Urinary bladder (tissue), 4 donors: Measurements from ENCODE around the gene ARHGEF16. TPM values are rescaled to one million over a fixed set of nuclear protein-coding genes. Genes with fewer than 3 reads are reported as not detected.

Experiments
- DNase-seq: peaks from one replicate; pipeline ENCODE4 v3.0.0-alpha.2; 2015; ENCODE audit errors: extremely low spot score
- H3K27ac ChIP-seq: one replicate; pipeline ENCODE4 v1.5.1; 2013; ENCODE audit warnings: low read depth, mild to moderate bottlenecking, moderate library complexity
- H3K36me3 ChIP-seq: one replicate; pipeline ENCODE4 v1.6.1; 2013; ENCODE audit warnings: mild to moderate bottlenecking, moderate library complexity; ENCODE audit not compliant: insufficient read depth
- H3K4me1 ChIP-seq: one replicate; pipeline ENCODE4 v1.6.1; 2013; ENCODE audit warnings: mild to moderate bottlenecking, moderate library complexity; ENCODE audit not compliant: insufficient read depth
- H3K4me3 ChIP-seq: one replicate; pipeline ENCODE4 v1.5.1; 2013; ENCODE audit warnings: low read depth, low read length
- WGBS: extraction: QIAGEN DNeasy Blood & Tissue Kit; methylation state at CpG from one replicate; pipeline ENCODE4 v1.1.7; 2013; 5-methylcytosine and 5-hydroxymethylcytosine counted together
- polyA plus RNA-seq: library from polyadenylated mRNA; stranded (reverse); fragments of 200-250 nt; gene quantifications from one replicate; pipeline ENCODE4 v1.2.3, GENCODE V29; 2013
- total RNA-seq: library from RNA; depleted of rRNA; stranded (reverse); fragments of >200 nt; gene quantifications from one replicate; pipeline ENCODE4 v1.2.3, GENCODE V29; 2014
- donor health status: healthy with polysubstance abuse.
- donor health status: healthy.

The ARHGEF16 gene
- total and polyA plus RNA-seq, 2 donors: 3.3 to 4.2 TPM

GRCh38 chr1:3415260-3416090 is 39.0 kb upstream of the ARHGEF16 start:
- Histone ChIP-seq H3K4me1 (no peaks in the 10 kb centered on the region), H3K27ac (no peak overlapping the region), H3K36me3 (no peaks in the 10 kb centered on the region), H3K4me3 (no peak overlapping the region)
- whole genome bisulfite sequencing: 55% methylated on average over 39 of the region's 39 CpGs
- no peak for DNase-seq

- WGBS: 77% methylated on average over 6 of the region's 6 CpGs
- Histone ChIP-seq H3K4me3 (no peak overlapping the region), H3K27ac (no peak overlapping the region), H3K36me3 (no peaks in the 10 kb centered on the region), H3K4me1 (no peaks in the 10 kb centered on the region)
- DNase-seq: no peak
These were observed 37.3 kb upstream of the ARHGEF16 start for GRCh38 chr1:3417082-3417739.

- DNase-seq: no peak
- no peaks in the 10 kb centered on the region for H3K36me3 ChIP-seq
- no peak overlapping the region for H3K4me3 ChIP-seq
- 75% methylated on average over 9 of the region's 9 CpGs for WGBS
- no peak overlapping the region for H3K27ac ChIP-seq
- no peaks in the 10 kb centered on the region for H3K4me1 ChIP-seq
These were observed 36.5 kb upstream of the ARHGEF16 start for GRCh38 chr1:3417934-3418333.

GRCh38 chr1:3418600-3418999 is 35.9 kb upstream of the ARHGEF16 start:
- Histone ChIP-seq H3K27ac (no peak overlapping the region), H3K4me1 (no peaks in the 10 kb centered on the region), H3K4me3 (no peak overlapping the region), H3K36me3 (no peaks in the 10 kb centered on the region)
- WGBS: 87% methylated on average over 8 of the region's 8 CpGs
- no peak for DNase-seq

- Histone ChIP-seq H3K27ac (no peak overlapping the region), H3K4me1 (no peaks in the 10 kb centered on the region), H3K36me3 (no peaks in the 10 kb centered on the region), H3K4me3 (no peak overlapping the region)
- DNase-seq: no peak
- 65% methylated on average over 15 of the region's 15 CpGs for WGBS
These were observed 34.9 kb upstream of the ARHGEF16 start for GRCh38 chr1:3419415-3420204.

GRCh38 chr1:3420218-3420951 is 34.1 kb upstream of the ARHGEF16 start:
- 86% methylated on average over 23 of the region's 23 CpGs for WGBS
- no peak for DNase-seq

GRCh38 chr1:3422638-3423037 is 31.8 kb upstream of the ARHGEF16 start:
- Histone ChIP-seq H3K4me3 (no peak overlapping the region), H3K4me1 (no peaks in the 10 kb centered on the region), H3K27ac (no peak overlapping the region), H3K36me3 (no peaks in the 10 kb centered on the region)
- WGBS: 84% methylated on average over 14 of the region's 14 CpGs
- no peak for DNase-seq

More at GRCh38 chr1:3420218-3420951, 34.1 kb upstream of the ARHGEF16 start:
- Histone ChIP-seq H3K27ac (no peak overlapping the region), H3K36me3 (no peaks in the 10 kb centered on the region), H3K4me1 (no peaks in the 10 kb centered on the region), H3K4me3 (no peak overlapping the region)

- Histone ChIP-seq H3K4me1 (no peaks in the 10 kb centered on the region), H3K4me3 (no peak overlapping the region), H3K36me3 (no peaks in the 10 kb centered on the region), H3K27ac (no peak overlapping the region)
- DNase-seq: no peak
- 48% methylated on average over 23 of the region's 23 CpGs for WGBS
These were observed 31.1 kb upstream of the ARHGEF16 start for GRCh38 chr1:3423245-3423829.

- Histone ChIP-seq H3K27ac (no peak overlapping the region), H3K36me3 (no peaks in the 10 kb centered on the region), H3K4me3 (no peak overlapping the region), H3K4me1 (no peaks in the 10 kb centered on the region)
- 66% methylated on average over 28 of the region's 28 CpGs for WGBS
- DNase-seq: no peak
These were observed 30.4 kb upstream of the ARHGEF16 start for GRCh38 chr1:3423896-3424611.

GRCh38 chr1:3425486-3426215 is 28.8 kb upstream of the ARHGEF16 start:
- Histone ChIP-seq H3K4me1 (no peaks in the 10 kb centered on the region), H3K27ac (no peak overlapping the region), H3K36me3 (no peaks in the 10 kb centered on the region), H3K4me3 (no peak overlapping the region)
- 92% methylated on average over 44 of the region's 44 CpGs for WGBS
- DNase-seq: no peak

- no peak overlapping the region for H3K4me3 ChIP-seq
- WGBS: 91% methylated on average over 20 of the region's 20 CpGs
- no peaks in the 10 kb centered on the region for H3K36me3 ChIP-seq
- no peaks in the 10 kb centered on the region for H3K4me1 ChIP-seq
- no peak overlapping the region for H3K27ac ChIP-seq
- no peak for DNase-seq
These were observed 27.4 kb upstream of the ARHGEF16 start for GRCh38 chr1:3426956-3427535.
